Activated CD4-positive, alpha-beta T cell treated with anti-CD3 and anti-CD28 coated beads, Interleukin-2, amount 50 U/mL, for 1 hour (primary cell): ENCODE data around the gene MIPOL1.
"Not testable (repeated sequence)": the region's sequence is repeated elsewhere in the genome, so short reads cannot be mapped to it uniquely, and the experiment has no call there.

Source experiments
- DNase-seq: peaks from one replicate; pipeline ENCODE4 v3.0.0-alpha.2; 2020

Gene MIPOL1

GRCh38 chr14:37555596-37555995, 357.9 kb downstream of the MIPOL1 start:
- DNase-seq = not testable (repeated sequence)

DNA sequence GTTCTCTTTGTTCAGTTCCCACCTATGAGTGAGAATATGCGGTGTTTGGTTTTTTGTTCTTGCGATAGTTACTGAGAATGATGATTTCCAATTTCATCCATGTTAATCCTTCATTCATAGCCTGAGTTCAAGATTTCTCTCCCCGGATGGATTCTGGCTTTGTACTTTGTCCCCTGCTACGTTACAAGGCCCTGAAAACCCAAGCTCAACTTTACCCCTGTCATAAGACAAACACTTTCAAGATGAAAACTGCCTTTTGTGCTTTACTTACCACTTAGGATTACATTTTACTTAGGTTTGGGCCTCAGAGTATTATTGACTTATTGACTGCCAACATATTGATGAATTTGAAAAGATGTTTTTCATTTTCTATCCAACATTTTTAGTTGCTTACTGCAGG, 361.0 kb downstream of the MIPOL1 start:
- no peak for DNase-seq

GRCh38 chr14:37559386-37559785, 361.6 kb downstream of the MIPOL1 start:
- DNase-seq = no peak

- DNase-seq = no peak
These were observed 365.5 kb downstream of the MIPOL1 start for GRCh38 chr14:37563189-37563588.

DNA sequence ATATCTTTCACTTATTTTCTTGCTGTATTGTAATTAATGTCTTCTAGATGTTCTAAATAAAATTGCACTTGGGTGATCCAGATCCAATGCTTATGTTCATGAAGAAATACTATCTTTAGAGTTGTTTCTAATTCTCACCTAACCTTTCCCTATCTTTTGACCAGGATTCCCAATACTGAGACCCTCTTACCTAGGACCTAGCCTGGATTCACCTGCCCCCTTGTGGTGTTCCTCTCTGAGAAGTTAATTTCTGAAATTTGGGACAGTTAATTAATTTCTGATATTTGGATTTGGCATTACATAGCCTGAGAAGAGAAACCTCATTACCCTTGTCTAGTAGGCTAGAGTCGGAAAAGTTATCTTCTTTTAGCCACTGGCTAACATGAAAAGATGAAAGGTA, 367.8 kb downstream of the MIPOL1 start:
- no peak for DNase-seq

GRCh38 chr14:37566811-37567371, 369.2 kb downstream of the MIPOL1 start:
- no peak for DNase-seq

DNA sequence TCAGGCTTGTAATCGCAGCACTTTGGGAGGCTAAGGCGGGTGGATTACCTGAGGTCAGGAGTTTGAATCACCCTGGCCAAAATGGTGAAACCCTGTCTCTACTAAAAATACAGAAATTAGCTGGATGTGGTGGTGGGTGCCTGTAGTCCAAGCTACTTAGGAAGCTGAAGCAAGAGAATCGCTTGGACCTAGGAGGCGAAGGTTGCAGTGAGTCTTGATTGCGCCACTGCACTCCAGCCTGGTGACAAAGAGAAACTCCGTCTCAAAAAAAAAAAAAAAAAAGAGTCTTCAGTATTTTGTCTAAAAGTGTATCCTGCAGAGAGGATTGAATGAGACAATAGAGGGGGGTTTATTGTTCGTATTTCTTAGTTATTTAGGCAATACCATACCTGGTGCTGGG, 372.0 kb downstream of the MIPOL1 start:
- no peak for DNase-seq

DNA sequence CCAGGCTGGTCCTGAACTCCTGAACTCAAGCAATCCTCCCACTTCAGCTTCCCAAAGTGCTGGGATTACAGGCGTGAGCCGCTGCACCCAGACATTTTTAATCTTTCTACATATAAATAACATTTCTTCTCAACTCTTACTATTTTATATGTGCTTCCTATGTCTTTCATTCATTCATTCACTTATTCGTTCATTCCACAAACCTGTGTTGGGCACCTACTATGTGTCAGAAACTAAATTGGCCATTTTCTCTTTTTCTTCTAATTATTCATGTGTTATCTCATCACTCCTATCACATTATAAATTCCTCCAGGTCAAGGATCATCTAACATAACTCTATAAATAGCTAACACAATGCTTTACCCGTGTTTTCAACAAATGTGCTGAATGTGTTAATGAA, 373.7 kb downstream of the MIPOL1 start:
- no peak for DNase-seq

GRCh38 chr14:37573356-37573755, 375.6 kb downstream of the MIPOL1 start:
- no peak for DNase-seq

DNA sequence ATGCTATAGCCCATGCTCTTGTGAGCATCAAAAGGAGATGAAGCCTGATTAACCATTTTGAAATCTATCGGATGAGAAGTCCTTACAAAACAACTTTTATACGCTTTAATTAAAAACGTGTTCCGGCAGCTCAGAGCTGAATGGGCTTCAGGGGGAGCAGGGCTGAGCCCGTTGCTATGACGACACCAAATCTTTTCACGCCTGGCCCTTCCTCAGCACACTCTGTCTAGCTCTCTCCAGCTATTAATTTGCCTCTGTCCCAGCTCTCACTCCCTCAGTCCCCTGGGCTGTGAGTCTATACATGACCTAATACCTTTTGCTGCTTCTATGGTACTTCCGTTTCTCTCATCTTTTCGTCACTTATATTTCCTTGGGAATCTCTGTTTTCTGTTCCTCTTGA, 381.5 kb downstream of the MIPOL1 start:
- DNase-seq = no peak

DNA sequence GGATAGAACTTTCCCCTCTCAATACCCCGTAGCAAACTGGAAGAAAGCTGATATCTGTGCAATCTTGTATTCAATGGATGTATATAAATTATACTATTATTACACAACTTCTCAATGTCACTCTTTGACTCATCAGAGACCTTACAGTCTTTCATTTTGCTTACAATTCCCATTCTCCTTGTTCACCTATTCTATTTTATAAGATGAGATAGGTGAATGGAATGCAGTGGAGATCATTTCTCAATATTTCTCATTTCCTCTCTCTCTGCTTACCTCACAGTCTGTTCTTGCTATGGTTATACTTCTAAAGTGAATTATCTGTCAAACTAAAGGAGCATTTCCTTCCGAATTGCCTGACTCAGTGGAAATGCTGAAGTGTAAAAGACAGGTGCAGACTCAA, 382.4 kb downstream of the MIPOL1 start:
- no peak for DNase-seq

DNA sequence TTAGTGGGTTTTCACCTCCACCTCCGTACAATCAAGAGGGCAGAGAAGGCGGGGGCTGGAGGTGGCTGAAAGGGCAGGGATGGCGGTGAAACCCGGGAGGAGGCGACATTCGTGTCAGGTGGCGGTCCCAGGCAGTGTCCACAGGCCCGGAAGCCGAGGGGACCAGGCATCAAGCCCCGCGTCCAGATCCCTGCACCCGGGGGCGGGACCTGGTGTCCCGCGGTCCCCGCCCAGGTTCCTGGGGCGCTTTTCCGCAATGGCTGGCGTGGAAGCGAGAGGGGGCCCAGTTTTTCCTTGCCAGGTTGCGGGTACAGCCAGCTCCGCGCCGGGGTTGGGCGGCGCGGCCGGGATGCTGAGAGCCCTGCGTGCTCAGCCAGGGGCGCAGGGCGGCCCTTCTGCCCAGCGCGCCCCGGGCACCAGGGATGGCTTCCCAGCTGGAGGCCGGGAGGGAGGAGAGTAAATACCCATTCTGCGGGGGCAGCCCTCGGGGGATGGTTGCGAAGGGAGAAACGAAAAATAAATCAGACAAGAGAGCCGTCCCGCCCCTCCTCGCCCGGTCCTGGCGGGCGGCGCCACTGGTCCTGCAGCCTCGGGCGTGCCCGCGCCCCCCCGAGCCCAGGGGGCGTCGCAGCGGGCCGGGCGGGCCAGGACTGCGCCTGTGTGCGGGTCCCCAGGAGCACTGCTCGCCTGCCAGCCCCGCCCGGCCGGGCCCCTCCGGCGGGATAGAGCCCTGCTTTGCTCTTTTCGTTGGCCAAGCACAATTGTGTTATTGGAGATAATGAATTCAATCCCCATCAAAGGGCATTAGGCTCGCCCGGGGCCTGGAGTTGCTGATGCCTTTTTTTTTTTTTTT, 385.8 kb downstream of the MIPOL1 start:
- DNase-seq = no peak

- DNase-seq = no peak
These were observed 386.7 kb downstream of the MIPOL1 start for GRCh38 chr14:37584211-37585100.

DNA sequence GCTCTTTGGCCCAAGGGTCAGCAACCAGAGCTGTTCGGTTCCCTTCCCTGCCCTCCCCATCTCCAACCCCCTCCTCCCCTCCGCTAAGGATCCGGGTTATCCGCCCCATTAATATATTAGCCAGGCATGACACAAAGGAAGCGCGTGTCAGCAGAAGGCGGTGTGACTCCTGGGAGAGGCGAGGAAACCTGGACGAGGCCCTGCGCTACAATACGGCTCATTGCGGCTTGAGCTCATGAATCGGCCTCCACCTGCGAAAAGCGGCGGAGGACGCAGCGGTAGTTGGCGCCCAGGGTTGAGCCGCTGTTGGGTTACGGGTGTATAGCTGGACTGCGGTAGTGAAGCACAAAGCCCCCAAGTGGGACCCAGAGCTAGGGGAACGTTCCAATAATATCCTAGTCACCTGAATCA, 387.4 kb downstream of the MIPOL1 start:
- no peak for DNase-seq

DNA sequence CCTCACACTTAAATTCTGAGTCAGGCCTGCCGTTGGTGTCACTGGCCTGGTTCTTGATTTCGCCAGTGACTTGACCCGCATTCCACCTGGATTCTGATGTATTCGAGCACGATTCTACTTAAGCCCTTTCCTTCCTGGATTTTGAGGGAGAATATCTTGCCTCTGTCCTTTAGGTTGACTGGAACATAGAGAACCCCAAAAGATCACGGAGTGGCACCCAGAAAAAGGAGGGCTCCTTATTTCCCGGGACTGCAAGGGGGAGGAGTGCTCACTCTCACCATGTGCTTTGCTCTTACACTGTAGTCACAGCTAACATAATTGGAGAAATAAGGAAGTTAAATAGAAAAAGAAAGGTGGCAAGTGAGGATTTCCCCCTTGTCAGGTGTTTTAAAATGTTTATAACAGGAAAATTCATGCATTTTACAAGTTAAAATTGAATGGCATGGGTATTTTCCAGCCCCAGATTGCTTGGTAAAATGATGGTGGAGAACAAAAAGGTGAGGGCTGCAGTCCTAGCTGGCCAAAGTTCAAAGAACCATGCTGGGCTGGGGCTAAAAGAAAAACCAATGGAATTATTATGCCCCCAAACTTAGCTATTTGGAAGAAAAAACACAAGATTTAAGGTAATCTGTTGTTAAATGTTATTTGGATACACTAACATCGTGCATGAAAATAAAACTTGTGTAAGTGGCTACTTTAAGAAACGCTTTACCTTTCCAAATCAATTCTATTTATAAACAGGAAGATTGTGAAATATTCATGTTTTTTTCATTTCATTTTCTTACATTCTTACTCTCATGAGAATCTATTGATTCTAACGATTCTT, 388.4 kb downstream of the MIPOL1 start:
- no peak for DNase-seq

GRCh38 chr14:37586797-37587130, 389.0 kb downstream of the MIPOL1 start:
- no peak for DNase-seq

- no peak for DNase-seq
These were observed 389.5 kb downstream of the MIPOL1 start for GRCh38 chr14:37587131-37587803.

DNA sequence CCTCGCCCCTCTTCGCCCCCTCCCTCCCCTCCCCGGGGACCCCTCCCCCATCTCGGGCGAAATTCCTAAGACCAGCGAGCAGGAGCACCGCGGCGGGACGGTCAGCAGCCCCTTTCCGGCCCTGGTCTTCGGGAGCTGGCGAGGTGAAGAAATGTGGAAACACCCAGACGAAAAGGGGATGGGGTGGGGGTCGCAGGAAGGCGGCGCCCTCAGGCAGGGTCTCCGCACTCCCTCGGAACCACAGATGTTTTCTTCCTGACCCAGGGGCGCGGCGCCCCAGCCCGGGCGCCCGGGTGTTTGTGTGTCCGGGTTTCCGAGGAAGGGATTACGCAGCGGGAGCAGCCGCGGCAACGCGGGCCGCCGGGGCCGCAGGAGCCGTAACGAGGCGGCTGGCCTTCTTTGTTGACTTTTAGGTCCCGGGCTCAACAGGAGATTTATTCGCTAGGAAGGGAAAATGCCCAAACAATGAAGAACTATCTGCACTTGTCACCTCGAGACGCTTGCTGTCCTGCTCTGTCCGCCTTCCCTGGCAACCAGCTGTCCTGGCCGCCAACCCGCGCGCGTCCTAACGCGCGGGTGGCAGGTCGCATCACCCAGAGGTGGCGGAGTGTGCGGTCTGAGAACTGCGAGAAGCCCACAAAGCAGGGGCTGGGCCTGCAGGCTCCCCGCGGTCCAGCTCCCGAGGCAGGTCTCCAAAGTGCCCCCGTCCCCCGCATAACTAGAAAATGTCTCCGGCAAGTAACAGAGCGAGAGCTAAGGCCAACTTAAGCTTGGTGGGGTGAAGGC, 390.3 kb downstream of the MIPOL1 start:
- DNase-seq = no peak

- no peak for DNase-seq
These were observed 390.9 kb downstream of the MIPOL1 start for GRCh38 chr14:37588667-37588955.

GRCh38 chr14:37588956-37589714, 391.4 kb downstream of the MIPOL1 start:
- DNase-seq = no peak
